ENCODE measurements around the gene ING4. TPM values are rescaled to one million over a fixed set of nuclear protein-coding genes. Genes with fewer than 3 reads are reported as not detected.

The ING4 gene
- total and polyA plus RNA-seq, 2 of the 13 experiments (the other 11 are each of a cell fraction or from before 2014, with no cell fraction given) = 14.4 to 32.4 TPM

DNA sequence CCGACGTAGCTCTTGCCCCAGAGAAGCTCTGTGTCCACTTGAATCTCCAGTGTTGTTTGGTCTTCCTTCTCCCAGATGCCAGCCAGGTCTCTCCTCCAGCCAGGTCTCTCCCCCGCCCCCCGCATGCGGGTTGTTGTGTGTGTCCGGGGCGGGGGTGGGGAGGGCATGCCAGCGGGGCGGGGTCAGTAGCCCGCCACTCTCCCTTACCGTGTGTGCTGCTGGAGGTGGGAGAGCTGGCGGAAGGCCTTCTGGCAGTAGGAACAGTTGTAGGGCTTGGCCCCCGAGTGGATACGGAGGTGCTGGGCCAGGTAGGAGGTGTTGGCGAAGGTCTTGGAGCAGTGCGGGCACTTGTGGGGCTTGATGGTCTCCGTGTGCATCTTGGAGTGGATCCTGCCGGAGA lies 9.2 kb upstream of the ING4 start (continued):
- TF ChIP-seq PRDM15 (CRISPR knock-in tag; IDR thresholded peaks at IDR 0.05) (no peak), PTBP1 (IDR thresholded peaks at IDR 0.05; ENCODE audit: low read depth, low read length, poor library complexity, severe bottlenecking) (no peak), ZNF530 (CRISPR knock-in tag; IDR thresholded peaks at IDR 0.05; ENCODE audit: low read depth) (no peak), HIVEP1 (CRISPR knock-in tag; IDR thresholded peaks at IDR 0.05) (no peak)
- TF ChIP-seq, protein P1, sequence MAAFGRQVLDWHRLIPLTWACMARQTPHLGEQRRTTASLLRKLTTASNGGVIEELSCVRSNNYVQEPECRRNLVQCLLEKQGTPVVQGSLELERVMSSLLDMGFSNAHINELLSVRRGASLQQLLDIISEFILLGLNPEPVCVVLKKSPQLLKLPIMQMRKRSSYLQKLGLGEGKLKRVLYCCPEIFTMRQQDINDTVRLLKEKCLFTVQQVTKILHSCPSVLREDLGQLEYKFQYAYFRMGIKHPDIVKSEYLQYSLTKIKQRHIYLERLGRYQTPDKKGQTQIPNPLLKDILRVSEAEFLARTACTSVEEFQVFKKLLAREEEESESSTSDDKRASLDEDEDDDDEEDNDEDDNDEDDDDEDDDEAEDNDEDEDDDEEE (CRISPR knock-in tag; IDR thresholded peaks at IDR 0.05) = no peak

DNA sequence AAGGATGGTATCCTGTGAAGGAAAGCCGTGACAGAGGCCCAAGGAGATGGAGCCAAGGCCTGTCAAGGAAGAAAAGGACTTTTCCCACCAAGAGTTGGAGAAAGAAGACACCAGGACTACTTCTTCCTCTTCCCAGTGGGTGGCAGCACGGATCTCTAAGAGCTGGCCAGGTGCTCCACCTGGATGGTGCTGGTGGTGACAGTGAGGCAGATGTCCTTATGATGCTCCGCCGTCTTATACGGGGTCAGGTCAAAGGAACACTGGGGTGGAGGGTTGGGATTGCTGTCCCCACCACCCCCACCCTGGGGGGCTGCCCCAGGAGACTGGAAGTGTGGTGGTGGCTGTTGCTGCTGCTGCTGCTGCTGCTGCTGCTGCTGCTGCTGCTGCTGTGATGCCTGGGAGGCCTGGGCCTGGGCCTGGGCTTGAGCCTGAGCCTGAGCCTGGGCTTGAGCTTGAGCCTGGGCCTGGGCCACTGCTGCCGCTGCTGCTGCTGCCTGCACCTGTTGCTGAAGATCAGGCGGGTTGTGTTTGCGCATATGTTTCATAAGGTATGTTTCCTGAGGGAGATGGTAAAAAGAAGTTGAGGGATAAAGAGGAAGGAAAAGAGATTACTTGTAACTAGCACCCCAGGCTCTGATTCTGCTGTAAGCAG lies 4.8 kb upstream of the ING4 start:
- no peak overlapping the region for H3K27ac ChIP-seq (ENCODE audit: extremely low read length, insufficient read depth, low read length)
- H3K79me2 ChIP-seq (ENCODE audit: insufficient read depth, low read length) = no peaks in the 10 kb centered on the region
- TF ChIP-seq SMC3 (IDR thresholded peaks at IDR 0.05; ENCODE audit: low read length) = peak; percentile 41
- TF ChIP-seq CTCF (CRISPR knock-in tag; IDR thresholded peaks at IDR 0.05) = peak; percentile 47
- peak; percentile 37 for TF ChIP-seq AGO2 (optimal IDR thresholded peaks at IDR 0.05; ENCODE audit: low read depth, low read length)
- no peak for TF ChIP-seq NFKB2 (CRISPR knock-in tag; IDR thresholded peaks at IDR 0.05; ENCODE audit: borderline replicate concordance)
- peak; percentile 25; the same call in 1 of the 2 replicates for TF ChIP-seq RAD21 (CRISPR knock-in tag; IDR thresholded peaks at IDR 0.05)
- no peak overlapping the region for H2AFZ ChIP-seq (ENCODE audit: low read length)
- H3K9me3 ChIP-seq (ENCODE audit: low read length) = no peaks in the 10 kb centered on the region
- no peak overlapping the region for H3K9ac ChIP-seq (ENCODE audit: insufficient read depth, low read depth, low read length)
- in situ Hi-C loops (cut with HindIII; ENCODE audit: extremely low pct_ligation_motif_present, low pct_unique_long_range_greater_than_20kb) (no loop called here), intact Hi-C loops (cut with micrococcal nuclease; ENCODE audit: unreplicated experiment) (no loop called here)
- FAIRE-seq = peak; percentile 39
- peaks cover 20 to 58% of the 10 kb centered on the region in 2 experiments for H3K36me3 ChIP-seq (replicated peaks in 1 of 2; ENCODE audit: control insufficient read depth in 1 of 2, insufficient read depth in 2 of 2, low read length in 2 of 2)
- H3K4me2 ChIP-seq (ENCODE audit: low read depth, low read length) = no peak overlapping the region
- CTCF ChIA-PET (ENCODE audit: low intra/inter-chr PET ratio, low total read pairs) = interaction anchor here (1.3 to 1.9 kb wide), 2 partner anchors 31 to 158 kb away, joined by 5 to 7 read pairs; no protein-coding TSS in a partner anchor
- peak; percentile 14; the same call in 1 of the 3 replicates for ATAC-seq
- peaks cover 7% of the 10 kb centered on the region for H3K4me1 ChIP-seq (ENCODE audit: insufficient read depth, low read length)
- H3K27me3 ChIP-seq (ENCODE audit: control insufficient read depth in 1 of 2, insufficient read depth in 2 of 2, low read length in 2 of 2) = no peaks in the 10 kb centered on the region; a peak in 1 of 5 replicates
- WGBS (ENCODE audit: low lambda C conversion rate) = 87% methylated on average over 7 of the region's 8 CpGs
- POLR2A ChIA-PET = interaction anchor here (1.0 kb wide), 1 partner anchor 22 kb away, joined by 3 read pairs; the partner anchor contains the start of gene ZNF384
- DNase-seq (ENCODE audit: low spot score) = no peak
- no peaks in the 10 kb centered on the region for H4K20me1 ChIP-seq (ENCODE audit: insufficient read depth, low read length)
- no TSS peak for BruUV-seq (replicated peaks)
- H3K4me3 ChIP-seq (replicated peaks in 1 of 3; ENCODE audit: insufficient read depth in 1 of 3, low read depth in 2 of 3, low read length in 3 of 3) = no peak overlapping the region
